Thyroid gland (tissue), 4 donors: ENCODE results near the gene SLC38A11. TPM values are rescaled to one million over a fixed set of nuclear protein-coding genes. Genes with fewer than 3 reads are reported as not detected.

Experiments used
- DNase-seq, 2 donors: peaks; one replicate each; pipeline ENCODE4 v3.0.0-alpha.2; 2019
- H3K27ac ChIP-seq, 3 donors: fragments of 200-600 bp; sonication (generic); 1 replicate in 2 of 3; 2 replicates in 1 of 3; pipeline ENCODE4 v1.5.1; 2016 to 2019; ENCODE audit warnings: mild to moderate bottlenecking in 1 of 3, moderate library complexity in 1 of 3
- H3K27me3 ChIP-seq: fragments of 200-600 bp; sonication (generic); one replicate; pipeline ENCODE4 v1.5.1; 2019
- H3K36me3 ChIP-seq, 2 donors: fragments of 200-600 bp; sonication (generic); one replicate each; pipeline ENCODE4 v1.5.1; 2016 to 2019
- H3K4me1 ChIP-seq, 2 donors: fragments of 200-600 bp; sonication (generic); one replicate each; pipeline ENCODE4 v1.5.1; 2017 to 2019
- H3K4me3 ChIP-seq, 3 donors: fragments of 200-600 bp; sonication (generic); replicated peaks in 1 of 3; 1 replicate in 2 of 3; 2 replicates in 1 of 3; pipeline ENCODE4 v1.5.1; 2016; ENCODE audit warnings: mild to moderate bottlenecking in 1 of 3
- H3K9me3 ChIP-seq: fragments of 200-600 bp; sonication (generic); one replicate; pipeline ENCODE4 v1.5.1; 2017
- CTCF ChIP-seq, 6 experiments: fragments of 200-600 bp in 3 of 6; fragments of 450-650 bp in 3 of 6; sonication (generic) in 3 of 6; IDR thresholded peaks; one replicate each; pipeline ENCODE4 v1.5.1; 2016 to 2019; ENCODE audit warnings: antibody characterized with exemption in 6 of 6, mild to moderate bottlenecking in 2 of 6, inconsistent platforms in 1 of 6, moderate library complexity in 1 of 6
- POLR2A ChIP-seq, 2 donors: fragments of 450-650 bp; IDR thresholded peaks; one replicate each; pipeline ENCODE4 v1.6.1; 2017; ENCODE audit warnings: antibody characterized with exemption in 2 of 2, mild to moderate bottlenecking in 2 of 2, moderate library complexity in 1 of 2
- WGBS, 2 donors: methylation state at CpG; one replicate each; pipeline ENCODE4 v1.1.5; 2017; 5-methylcytosine and 5-hydroxymethylcytosine counted together
- intact Hi-C: fragments of 100-400 bp; cut with DNase I; formaldehyde crosslinking; loops from one replicate; pipeline ENCODE4 v1.15.1; 2023
- total RNA-seq, 4 donors: library from RNA; depleted of rRNA; stranded (reverse); fragments of >200 nt; gene quantifications; one replicate each; pipeline ENCODE4 v1.2.3, GENCODE V29; 2016

SLC38A11 gene
- total RNA-seq, 4 donors from 2014 or later = 1.2 to 3.7 TPM; not detected in 2

GRCh38 chr2:164882276-164882675, 73.0 kb downstream of the SLC38A11 start:
- no peaks in the 10 kb centered on the region for H3K9me3 ChIP-seq
- no peaks in the 10 kb centered on the region for H3K27me3 ChIP-seq
- TF ChIP-seq POLR2A (IDR thresholded peaks at IDR 0.05) (no peak), CTCF (IDR thresholded peaks at IDR 0.05) (no peak)
- H3K36me3 ChIP-seq = no peaks in the 10 kb centered on the region
- H3K27ac ChIP-seq = no peak overlapping the region
- intact Hi-C loops = no loop called here
- H3K4me3 ChIP-seq = no peak overlapping the region
- DNase-seq = no peak
- no peaks in the 10 kb centered on the region for H3K4me1 ChIP-seq
- 86 to 87% methylated on average over 9 of the region's 9 CpGs for WGBS, 2 donors

GRCh38 chr2:164881524-164881923, 73.8 kb downstream of the SLC38A11 start:
- no peak overlapping the region for H3K4me3 ChIP-seq
- H3K9me3 ChIP-seq = no peaks in the 10 kb centered on the region
- WGBS, 2 donors = 93 to 97% methylated on average over 1 of the region's 1 CpG
- H3K4me1 ChIP-seq = no peaks in the 10 kb centered on the region
- intact Hi-C loops = no loop called here
- DNase-seq = no peak
- TF ChIP-seq CTCF (IDR thresholded peaks at IDR 0.05) (no peak), POLR2A (IDR thresholded peaks at IDR 0.05) (no peak)
- H3K27ac ChIP-seq = no peak overlapping the region
- H3K36me3 ChIP-seq = no peaks in the 10 kb centered on the region
- no peaks in the 10 kb centered on the region for H3K27me3 ChIP-seq

GRCh38 chr2:164879901-164880535, 75.3 kb downstream of the SLC38A11 start:
- Histone ChIP-seq H3K27me3 (no peaks in the 10 kb centered on the region), H3K4me3 (no peak overlapping the region), H3K4me1 (no peaks in the 10 kb centered on the region), H3K27ac (no peak overlapping the region), H3K9me3 (no peaks in the 10 kb centered on the region), H3K36me3 (no peaks in the 10 kb centered on the region)
- WGBS, 2 donors = 74 to 77% methylated on average over 2 of the region's 2 CpGs
- intact Hi-C loops = no loop called here
- TF ChIP-seq POLR2A (IDR thresholded peaks at IDR 0.05) (no peak), CTCF (IDR thresholded peaks at IDR 0.05) (no peak)
- DNase-seq = no peak

- no peak for TF ChIP-seq POLR2A (IDR thresholded peaks at IDR 0.05)
- no peak for TF ChIP-seq CTCF (IDR thresholded peaks at IDR 0.05)
- Histone ChIP-seq H3K27me3 (no peaks in the 10 kb centered on the region), H3K4me1 (no peaks in the 10 kb centered on the region), H3K27ac (no peak overlapping the region), H3K4me3 (no peak overlapping the region), H3K36me3 (no peaks in the 10 kb centered on the region), H3K9me3 (no peaks in the 10 kb centered on the region)
- DNase-seq = no peak
- intact Hi-C loops = no loop called here
These were observed 77.4 kb downstream of the SLC38A11 start for GRCh38 chr2:164877927-164878326.

- TF ChIP-seq CTCF (IDR thresholded peaks at IDR 0.05) = no peak
- no peak for TF ChIP-seq POLR2A (IDR thresholded peaks at IDR 0.05)
- H3K4me1 ChIP-seq = no peaks in the 10 kb centered on the region
- intact Hi-C loops = no loop called here
- H3K27ac ChIP-seq = no peak overlapping the region
- no peaks in the 10 kb centered on the region for H3K36me3 ChIP-seq
- no peak for DNase-seq
- 94 to 96% methylated on average over 4 of the region's 4 CpGs for WGBS, 2 donors
- H3K4me3 ChIP-seq = no peak overlapping the region
- no peaks in the 10 kb centered on the region for H3K9me3 ChIP-seq
- H3K27me3 ChIP-seq = no peaks in the 10 kb centered on the region
These were observed 78.2 kb downstream of the SLC38A11 start for GRCh38 chr2:164877169-164877568.
